CD4-positive, alpha-beta memory T cell (primary cell): ENCODE measurements around the gene NCL. TPM values are rescaled to one million over a fixed set of nuclear protein-coding genes. Genes with fewer than 3 reads are reported as not detected.

Experiments
- CTCF ChIA-PET: fragments of 350-600 bp; sonication (Branson Sonifier 250); formaldehyde crosslinking; loops from one replicate; lab custom pipeline; 2021; ENCODE audit warnings: inconsistent platforms; ENCODE audit not compliant: partially characterized antibody; lab: Charles Lee
- POLR2A ChIA-PET: fragments of 350-600 bp; sonication (Branson Sonifier 250); formaldehyde crosslinking; loops from one replicate; lab custom pipeline; 2021; ENCODE audit not compliant: partially characterized antibody; lab: Charles Lee
- DNase-seq, 5 donors: peaks; one replicate each; pipeline versions ENCODE4 v3.0.0 to v3.0.0-alpha.2; 2020 to 2022; ENCODE audit warnings: mixed read lengths in 1 of 5
- H3K27ac ChIP-seq: one replicate; pipeline ENCODE4 v1.7.0; 2013; ENCODE audit warnings: low read depth, low read length
- H3K27me3 ChIP-seq: 2 replicates; pipeline ENCODE4 v1.7.0; 2013; ENCODE audit warnings: mild to moderate bottlenecking, low read length, moderate library complexity; ENCODE audit not compliant: insufficient read depth
- H3K36me3 ChIP-seq: 2 replicates; pipeline ENCODE4 v1.7.0; 2013; ENCODE audit warnings: mild to moderate bottlenecking, low read length, moderate library complexity; ENCODE audit not compliant: insufficient read depth
- H3K4me1 ChIP-seq: 2 replicates; pipeline ENCODE4 v1.7.0; 2013; ENCODE audit warnings: mild to moderate bottlenecking, low read length, moderate library complexity; ENCODE audit not compliant: insufficient read depth
- H3K4me3 ChIP-seq, 2 donors: one replicate each; pipeline ENCODE4 v1.7.0; 2013; ENCODE audit warnings: low read length in 2 of 2, mild to moderate bottlenecking in 1 of 2
- H3K9me3 ChIP-seq, 2 donors: one replicate each; pipeline ENCODE4 v1.7.0; 2013; ENCODE audit warnings: low read length in 2 of 2, control low read depth in 1 of 2; ENCODE audit not compliant: control insufficient read depth in 1 of 2
- H3K27ac Mint-ChIP-seq, 7 donors: one replicate each; pipeline ENCODE4 v1.8.0; 2020 to 2021; ENCODE audit warnings: mixed read lengths in 7 of 7, mild to moderate bottlenecking in 6 of 7, inconsistent platforms in 3 of 7, moderate library complexity in 3 of 7
- H3K27me3 Mint-ChIP-seq, 2 donors: one replicate each; pipeline ENCODE4 v1.8.0; 2020 to 2021; ENCODE audit warnings: mixed read lengths in 2 of 2
- H3K36me3 Mint-ChIP-seq, 2 donors: one replicate each; pipeline ENCODE4 v1.8.0; 2020 to 2021; ENCODE audit warnings: mixed read lengths in 2 of 2, inconsistent platforms in 1 of 2, mild to moderate bottlenecking in 1 of 2
- H3K4me1 Mint-ChIP-seq, 4 donors: one replicate each; pipeline ENCODE4 v1.8.0; 2020 to 2021; ENCODE audit warnings: mixed read lengths in 4 of 4, mild to moderate bottlenecking in 1 of 4
- H3K4me3 Mint-ChIP-seq, 8 donors: one replicate each; pipeline ENCODE4 v1.8.0; 2020 to 2021; ENCODE audit warnings: mixed read lengths in 8 of 8, mild to moderate bottlenecking in 7 of 8, moderate library complexity in 6 of 8, inconsistent platforms in 3 of 8
- H3K9me3 Mint-ChIP-seq, 8 donors: one replicate each; pipeline ENCODE4 v1.8.0; 2020 to 2021; ENCODE audit warnings: mixed read lengths in 8 of 8, mild to moderate bottlenecking in 5 of 8, inconsistent platforms in 3 of 8, moderate library complexity in 1 of 8
- intact Hi-C: fragments of 100-400 bp; cut with micrococcal nuclease; formaldehyde crosslinking; loops from one replicate; pipeline ENCODE4 v1.15.1; 2023
- polyA plus RNA-seq, 2 donors: library from polyadenylated mRNA; unstranded; fragments of 300-500 nt; fragmentation: Illumina TruSeq; gene quantifications; one replicate each; pipeline ENCODE4 v1.2.3, GENCODE V29; 2021
- total RNA-seq, 2 experiments: library from RNA; stranded (reverse); gene quantifications; one replicate each; pipeline ENCODE4 v1.2.3, GENCODE V29; 2021

NCL gene
- total and polyA plus RNA-seq, 4 experiments from 2014 or later: 150 to 593 (median 385) TPM

GRCh38 chr2:231418820-231419640 lies 45.3 kb downstream of the NCL start:
- no peaks in the 10 kb centered on the region for H3K36me3 ChIP-seq
- H3K27ac ChIP-seq: no peak overlapping the region
- no peaks in the 10 kb centered on the region for H3K9me3 Mint-ChIP-seq
- ChIA-PET CTCF (no interaction called here), POLR2A (no interaction called here)
- H3K9me3 ChIP-seq: no peaks in the 10 kb centered on the region
- DNase-seq: no peak
- peaks cover 6 to 9% of the 10 kb centered on the region in 2 donors for H3K27me3 Mint-ChIP-seq
- intact Hi-C loops: no loop called here
- no peaks in the 10 kb centered on the region for H3K36me3 Mint-ChIP-seq
- no peaks in the 10 kb centered on the region for H3K4me1 Mint-ChIP-seq
- H3K4me3 Mint-ChIP-seq: no peak overlapping the region
- H3K27ac Mint-ChIP-seq: no peak overlapping the region
- peaks cover 3% of the 10 kb centered on the region for H3K27me3 ChIP-seq
- no peak overlapping the region for H3K4me3 ChIP-seq
- H3K4me1 ChIP-seq: no peaks in the 10 kb centered on the region

- intact Hi-C loops: no loop called here
- H3K9me3 Mint-ChIP-seq: peaks cover 0 to 13% (median 8%) of the 10 kb centered on the region in 8 donors
- H3K4me3 Mint-ChIP-seq: no peak overlapping the region
- peaks cover 1 to 10% (median 5%) of the 10 kb centered on the region in 4 donors for H3K4me1 Mint-ChIP-seq
- peaks cover 14% of the 10 kb centered on the region for H3K27me3 ChIP-seq
- no peak overlapping the region for H3K27ac Mint-ChIP-seq
- H3K36me3 Mint-ChIP-seq: peaks cover 2 to 7% of the 10 kb centered on the region in 2 donors
- H3K36me3 ChIP-seq: no peaks in the 10 kb centered on the region
- DNase-seq: no peak
- no peaks in the 10 kb centered on the region for H3K9me3 ChIP-seq
- no peak overlapping the region for H3K4me3 ChIP-seq
- peaks cover 12% of the 10 kb centered on the region for H3K4me1 ChIP-seq
- peaks cover 28 to 30% of the 10 kb centered on the region in 2 donors for H3K27me3 Mint-ChIP-seq
- CTCF ChIA-PET: interaction anchor here (0.7 kb wide), 1 partner anchor 443 kb away, joined by 5 read pairs; no protein-coding TSS in a partner anchor
- no peak overlapping the region for H3K27ac ChIP-seq
- POLR2A ChIA-PET: no interaction called here
Observed at GRCh38 chr2:231415029-231415428, 49.3 kb downstream of the NCL start.

- CTCF ChIA-PET: interaction anchor here (2.2 kb wide), 1 partner anchor 187 kb away, joined by 5 read pairs; no protein-coding TSS in a partner anchor
- Mint-ChIP-seq H3K4me3 (no peak overlapping the region), H3K27me3 (peaks cover 28 to 33% of the 10 kb centered on the region in 2 donors), H3K27ac (no peak overlapping the region), H3K36me3 (peaks cover 2 to 9% of the 10 kb centered on the region in 2 donors), H3K9me3 (peaks cover 0 to 17% (median 8%) of the 10 kb centered on the region in 8 donors), H3K4me1 (peaks cover 1 to 10% (median 5%) of the 10 kb centered on the region in 4 donors)
- Histone ChIP-seq H3K4me3 (no peak overlapping the region), H3K36me3 (no peaks in the 10 kb centered on the region), H3K27me3 (peaks cover 14% of the 10 kb centered on the region), H3K4me1 (peaks cover 12% of the 10 kb centered on the region), H3K9me3 (no peaks in the 10 kb centered on the region), H3K27ac (no peak overlapping the region)
- POLR2A ChIA-PET: no interaction called here
- intact Hi-C loops: no loop called here
- DNase-seq: no peak
Observed at GRCh38 chr2:231413921-231414476, 50.3 kb downstream of the NCL start.

GRCh38 chr2:231413456-231413855 lies 50.8 kb downstream of the NCL start:
- peaks cover 1 to 10% (median 5%) of the 10 kb centered on the region in 4 donors for H3K4me1 Mint-ChIP-seq
- peaks cover 0 to 20% (median 8%) of the 10 kb centered on the region in 8 donors for H3K9me3 Mint-ChIP-seq
- H3K36me3 Mint-ChIP-seq: peaks cover 2 to 9% of the 10 kb centered on the region in 2 donors
- Histone ChIP-seq H3K36me3 (no peaks in the 10 kb centered on the region), H3K9me3 (no peaks in the 10 kb centered on the region), H3K27ac (no peak overlapping the region), H3K4me1 (peaks cover 12% of the 10 kb centered on the region), H3K27me3 (peaks cover 14% of the 10 kb centered on the region), H3K4me3 (no peak overlapping the region)
- DNase-seq: no peak
- ChIA-PET CTCF (interaction anchor here (2.2 kb wide), 1 partner anchor 187 kb away, joined by 5 read pairs; no protein-coding TSS in a partner anchor), POLR2A (no interaction called here)
- peaks cover 28 to 36% of the 10 kb centered on the region in 2 donors for H3K27me3 Mint-ChIP-seq
- no peak overlapping the region for H3K27ac Mint-ChIP-seq
- H3K4me3 Mint-ChIP-seq: no peak overlapping the region
- intact Hi-C loops: no loop called here

- Mint-ChIP-seq H3K27ac (no peak overlapping the region), H3K4me3 (peak overlapping the region in 4 of 8 donors; percentile 29 to 44 (median 36)), H3K9me3 (peaks cover 0 to 20% (median 8%) of the 10 kb centered on the region in 8 donors), H3K27me3 (peaks cover 29 to 37% of the 10 kb centered on the region in 2 donors), H3K36me3 (peaks cover 2 to 9% of the 10 kb centered on the region in 2 donors), H3K4me1 (peaks cover 1 to 10% (median 5%) of the 10 kb centered on the region in 4 donors)
- ChIA-PET POLR2A (no interaction called here), CTCF (interaction anchor here (2.2 kb wide), 1 partner anchor 186 kb away, joined by 5 read pairs; no protein-coding TSS in a partner anchor)
- Histone ChIP-seq H3K36me3 (no peaks in the 10 kb centered on the region), H3K4me1 (peaks cover 12% of the 10 kb centered on the region), H3K9me3 (no peaks in the 10 kb centered on the region), H3K27me3 (peaks cover 14% of the 10 kb centered on the region), H3K4me3 (no peak overlapping the region), H3K27ac (no peak overlapping the region)
- DNase-seq: no peak
- intact Hi-C loops: no loop called here
Observed at GRCh38 chr2:231412618-231412963, 51.7 kb downstream of the NCL start.

GRCh38 chr2:231411831-231412617 lies 52.3 kb downstream of the NCL start:
- CTCF ChIA-PET: interaction anchor here (2.2 kb wide), 1 partner anchor 185 kb away, joined by 5 read pairs; no protein-coding TSS in a partner anchor
- H3K4me3 Mint-ChIP-seq: peak overlapping the region in 7 of 8 donors; percentile 29 to 79 (median 67)
- H3K9me3 ChIP-seq: no peaks in the 10 kb centered on the region
- H3K36me3 ChIP-seq: no peaks in the 10 kb centered on the region
- H3K4me3 ChIP-seq: no peak overlapping the region
- H3K4me1 ChIP-seq: peaks cover 12% of the 10 kb centered on the region
- no peak overlapping the region for H3K27ac Mint-ChIP-seq
- peaks cover 0 to 20% (median 8%) of the 10 kb centered on the region in 8 donors for H3K9me3 Mint-ChIP-seq
- POLR2A ChIA-PET: no interaction called here
- DNase-seq: peak in 4 of 5 donors; percentile 10 to 33 (median 22)
- intact Hi-C loops: no loop called here
- peaks cover 14% of the 10 kb centered on the region for H3K27me3 ChIP-seq
- no peak overlapping the region for H3K27ac ChIP-seq
- H3K36me3 Mint-ChIP-seq: peaks cover 2 to 9% of the 10 kb centered on the region in 2 donors
- peaks cover 1 to 11% (median 5%) of the 10 kb centered on the region in 4 donors for H3K4me1 Mint-ChIP-seq
- H3K27me3 Mint-ChIP-seq: peaks cover 29 to 37% of the 10 kb centered on the region in 2 donors
